ENCODE data around the gene ANO4.
A peak's percentile ranks its signal among the peaks of the same experiment; 100 is the strongest.

Gene ANO4

DNA sequence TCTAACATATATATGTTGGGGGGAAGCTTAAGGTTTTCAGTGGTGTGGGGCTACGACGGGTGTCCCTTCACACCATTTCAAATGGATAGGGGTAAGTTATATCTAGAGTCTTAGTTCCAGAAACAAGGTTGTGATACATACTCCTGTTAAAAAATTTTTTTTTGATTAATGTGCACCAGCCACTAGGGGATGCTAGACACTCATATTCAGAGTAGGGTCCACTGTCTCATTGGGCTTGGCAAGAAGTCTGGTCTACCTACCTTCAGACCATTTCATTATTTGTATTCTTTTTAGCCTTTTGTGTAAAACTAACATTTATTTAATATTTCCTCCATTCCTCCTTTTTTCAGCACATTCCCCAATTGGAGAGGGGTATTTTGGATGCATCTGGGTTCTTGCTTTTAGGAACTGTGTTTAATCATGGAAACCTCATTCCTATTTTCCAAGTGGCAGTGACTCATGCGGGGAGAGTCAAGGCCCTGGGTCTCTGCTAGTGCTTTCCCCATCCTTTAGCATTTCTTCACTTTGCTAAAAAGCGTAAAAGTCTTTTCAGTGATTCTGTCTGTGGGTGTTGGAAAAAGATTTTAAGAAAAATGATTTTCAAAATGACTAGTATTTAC, 33.4 kb downstream of the ANO4 start:
- Histone ChIP-seq H3K27me3 (ENCODE audit: insufficient read depth, poor library complexity, severe bottlenecking) (no peaks in the 10 kb centered on the region), H3K4me3 (replicated peaks; ENCODE audit: insufficient read depth, low read length) (no peak overlapping the region), H3K27ac (replicated peaks) (no peak overlapping the region)
- peak in 1 of 2 experiments; percentile 11 for DNase-seq (ENCODE audit: low read depth in 1 of 2, low spot score in 1 of 2)
- TF ChIP-seq, protein P1, sequence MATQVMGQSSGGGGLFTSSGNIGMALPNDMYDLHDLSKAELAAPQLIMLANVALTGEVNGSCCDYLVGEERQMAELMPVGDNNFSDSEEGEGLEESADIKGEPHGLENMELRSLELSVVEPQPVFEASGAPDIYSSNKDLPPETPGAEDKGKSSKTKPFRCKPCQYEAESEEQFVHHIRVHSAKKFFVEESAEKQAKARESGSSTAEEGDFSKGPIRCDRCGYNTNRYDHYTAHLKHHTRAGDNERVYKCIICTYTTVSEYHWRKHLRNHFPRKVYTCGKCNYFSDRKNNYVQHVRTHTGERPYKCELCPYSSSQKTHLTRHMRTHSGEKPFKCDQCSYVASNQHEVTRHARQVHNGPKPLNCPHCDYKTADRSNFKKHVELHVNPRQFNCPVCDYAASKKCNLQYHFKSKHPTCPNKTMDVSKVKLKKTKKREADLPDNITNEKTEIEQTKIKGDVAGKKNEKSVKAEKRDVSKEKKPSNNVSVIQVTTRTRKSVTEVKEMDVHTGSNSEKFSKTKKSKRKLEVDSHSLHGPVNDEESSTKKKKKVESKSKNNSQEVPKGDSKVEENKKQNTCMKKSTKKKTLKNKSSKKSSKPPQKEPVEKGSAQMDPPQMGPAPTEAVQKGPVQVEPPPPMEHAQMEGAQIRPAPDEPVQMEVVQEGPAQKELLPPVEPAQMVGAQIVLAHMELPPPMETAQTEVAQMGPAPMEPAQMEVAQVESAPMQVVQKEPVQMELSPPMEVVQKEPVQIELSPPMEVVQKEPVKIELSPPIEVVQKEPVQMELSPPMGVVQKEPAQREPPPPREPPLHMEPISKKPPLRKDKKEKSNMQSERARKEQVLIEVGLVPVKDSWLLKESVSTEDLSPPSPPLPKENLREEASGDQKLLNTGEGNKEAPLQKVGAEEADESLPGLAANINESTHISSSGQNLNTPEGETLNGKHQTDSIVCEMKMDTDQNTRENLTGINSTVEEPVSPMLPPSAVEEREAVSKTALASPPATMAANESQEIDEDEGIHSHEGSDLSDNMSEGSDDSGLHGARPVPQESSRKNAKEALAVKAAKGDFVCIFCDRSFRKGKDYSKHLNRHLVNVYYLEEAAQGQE (IDR thresholded peaks at IDR 0.05; ENCODE audit: insufficient replicate concordance, low read depth), result peak; percentile 17
- peak; percentile 58 for TF ChIP-seq CTCF (IDR thresholded peaks at IDR 0.05; ENCODE audit: insufficient read depth, low read length)
- TF ChIP-seq GABPA (IDR thresholded peaks at IDR 0.05; ENCODE audit: low read depth), result no peak

- no peak for DNase-seq (ENCODE audit: low read depth in 1 of 2, low spot score in 1 of 2)
- Histone ChIP-seq H3K27ac (replicated peaks) (no peak overlapping the region), H3K4me3 (replicated peaks; ENCODE audit: insufficient read depth, low read length) (no peak overlapping the region), H3K27me3 (ENCODE audit: insufficient read depth, poor library complexity, severe bottlenecking) (no peaks in the 10 kb centered on the region)
- no peak for TF ChIP-seq POLR2AphosphoS5 (IDR thresholded peaks at IDR 0.05; ENCODE audit: low read depth)
- TF ChIP-seq, protein P1 (IDR thresholded peaks at IDR 0.05; ENCODE audit: insufficient replicate concordance, low read depth), result no peak
- TF ChIP-seq GABPA (IDR thresholded peaks at IDR 0.05; ENCODE audit: low read depth), result no peak
- TF ChIP-seq CTCF (IDR thresholded peaks at IDR 0.05; ENCODE audit: insufficient read depth, low read length), result no peak
- no peak for TF ChIP-seq SPI1 (IDR thresholded peaks at IDR 0.05; ENCODE audit: borderline replicate concordance, low read depth)
Measured at GRCh38 chr12:100830003-100830795, 35.6 kb downstream of the ANO4 start.

GRCh38 chr12:100833282-100833681, 38.7 kb downstream of the ANO4 start:
- no peak overlapping the region for H3K4me3 ChIP-seq (replicated peaks; ENCODE audit: insufficient read depth, low read length)
- no peak overlapping the region for H3K27ac ChIP-seq (replicated peaks)
- DNase-seq (ENCODE audit: low read depth in 1 of 2, low spot score in 1 of 2), result no peak
- peaks cover 9% of the 10 kb centered on the region for H3K27me3 ChIP-seq (ENCODE audit: insufficient read depth, poor library complexity, severe bottlenecking)
- TF ChIP-seq SPI1 (IDR thresholded peaks at IDR 0.05; ENCODE audit: borderline replicate concordance, low read depth) (no peak), POLR2AphosphoS5 (IDR thresholded peaks at IDR 0.05; ENCODE audit: low read depth) (no peak), CTCF (IDR thresholded peaks at IDR 0.05; ENCODE audit: insufficient read depth, low read length) (no peak), GABPA (IDR thresholded peaks at IDR 0.05; ENCODE audit: low read depth) (no peak)
- TF ChIP-seq, protein P1 (IDR thresholded peaks at IDR 0.05; ENCODE audit: insufficient replicate concordance, low read depth), result no peak

Data from HL-60 (cell line).